IPS-15b (cell line): ENCODE measurements around the gene PSORS1C2.

Experiments used
- H3K27me3 ChIP-seq: one replicate; pipeline ENCODE4 v1.6.1; 2013; ENCODE audit warnings: low read length; ENCODE audit not compliant: control insufficient read depth, insufficient read depth
- H3K36me3 ChIP-seq: one replicate; pipeline ENCODE4 v1.6.1; 2013; ENCODE audit warnings: low read length; ENCODE audit not compliant: control insufficient read depth, insufficient read depth
- H3K4me1 ChIP-seq: one replicate; pipeline ENCODE4 v1.6.1; 2013; ENCODE audit warnings: mild to moderate bottlenecking, low read length; ENCODE audit not compliant: control insufficient read depth, insufficient read depth
- H3K4me3 ChIP-seq: one replicate; pipeline ENCODE4 v1.5.1; 2013; ENCODE audit warnings: low read depth, low read length
- H3K9ac ChIP-seq: one replicate; pipeline ENCODE4 v1.6.1; 2013; ENCODE audit warnings: low read depth, mild to moderate bottlenecking, low read length
- H3K9me3 ChIP-seq: one replicate; pipeline ENCODE4 v1.6.1; 2013; ENCODE audit warnings: mild to moderate bottlenecking, low read length; ENCODE audit not compliant: control insufficient read depth, insufficient read depth

Gene PSORS1C2

GRCh38 chr6:31096215-31096614 is 42.7 kb downstream of the PSORS1C2 start:
- Histone ChIP-seq H3K36me3 (no peaks in the 10 kb centered on the region), H3K4me1 (no peaks in the 10 kb centered on the region), H3K9ac (no peak overlapping the region)

GRCh38 chr6:31094389-31094881 is 44.4 kb downstream of the PSORS1C2 start:
- H3K9me3 ChIP-seq = no peaks in the 10 kb centered on the region
- H3K27me3 ChIP-seq = no peaks in the 10 kb centered on the region
- no peak overlapping the region for H3K4me3 ChIP-seq
- no peak overlapping the region for H3K9ac ChIP-seq
- H3K4me1 ChIP-seq = no peaks in the 10 kb centered on the region
- H3K36me3 ChIP-seq = no peaks in the 10 kb centered on the region

More at GRCh38 chr6:31096215-31096614, 42.7 kb downstream of the PSORS1C2 start:
- no peaks in the 10 kb centered on the region for H3K9me3 ChIP-seq
- no peaks in the 10 kb centered on the region for H3K27me3 ChIP-seq
- H3K4me3 ChIP-seq = no peak overlapping the region

- no peaks in the 10 kb centered on the region for H3K9me3 ChIP-seq
- no peaks in the 10 kb centered on the region for H3K36me3 ChIP-seq
Measured at GRCh38 chr6:31092769-31093505, 45.9 kb downstream of the PSORS1C2 start.

GRCh38 chr6:31092238-31092637 is 46.6 kb downstream of the PSORS1C2 start:
- Histone ChIP-seq H3K36me3 (no peaks in the 10 kb centered on the region), H3K9me3 (no peaks in the 10 kb centered on the region), H3K27me3 (no peaks in the 10 kb centered on the region), H3K9ac (no peak overlapping the region), H3K4me1 (peaks cover 2% of the 10 kb centered on the region), H3K4me3 (no peak overlapping the region)

More at GRCh38 chr6:31092769-31093505, 45.9 kb downstream of the PSORS1C2 start:
- Histone ChIP-seq H3K4me1 (no peaks in the 10 kb centered on the region), H3K9ac (no peak overlapping the region), H3K4me3 (no peak overlapping the region), H3K27me3 (no peaks in the 10 kb centered on the region)

- H3K9me3 ChIP-seq = no peaks in the 10 kb centered on the region
- H3K36me3 ChIP-seq = no peaks in the 10 kb centered on the region
- H3K4me3 ChIP-seq = no peak overlapping the region
- H3K4me1 ChIP-seq = peaks cover 6% of the 10 kb centered on the region
- H3K9ac ChIP-seq = no peak overlapping the region
- H3K27me3 ChIP-seq = no peaks in the 10 kb centered on the region
Measured at GRCh38 chr6:31091680-31092079, 47.2 kb downstream of the PSORS1C2 start.

GRCh38 chr6:31090973-31091364 is 47.9 kb downstream of the PSORS1C2 start:
- Histone ChIP-seq H3K36me3 (no peaks in the 10 kb centered on the region), H3K9me3 (no peaks in the 10 kb centered on the region), H3K4me1 (peaks cover 7% of the 10 kb centered on the region), H3K27me3 (no peaks in the 10 kb centered on the region), H3K4me3 (no peak overlapping the region), H3K9ac (no peak overlapping the region)

- Histone ChIP-seq H3K27me3 (no peaks in the 10 kb centered on the region), H3K4me3 (no peak overlapping the region), H3K36me3 (no peaks in the 10 kb centered on the region), H3K4me1 (peaks cover 7% of the 10 kb centered on the region), H3K9ac (no peak overlapping the region), H3K9me3 (no peaks in the 10 kb centered on the region)
Measured at GRCh38 chr6:31090275-31090972, 48.4 kb downstream of the PSORS1C2 start.
